KOPT-K1 (cell line): ENCODE data around the gene PARD6B.
"Not testable (repeated sequence)": the region's sequence is repeated elsewhere in the genome, so short reads cannot be mapped to it uniquely, and the experiment has no call there.

ENCODE experiments used
- H3K27ac ChIP-seq: fragments of 200-600 bp; sonication (generic); 2 replicates; pipeline ENCODE4 v1.5.1; 2016; ENCODE audit warnings: antibody characterized with exemption, mild to moderate bottlenecking, low read depth, low read length; ENCODE audit not compliant: poor library complexity, severe bottlenecking
- H3K36me3 ChIP-seq: fragments of 200-600 bp; sonication (generic); 2 replicates; pipeline ENCODE4 v1.5.1; 2017; ENCODE audit warnings: antibody characterized with exemption, mild to moderate bottlenecking, low read length, moderate library complexity; ENCODE audit not compliant: insufficient read depth
- H3K9me3 ChIP-seq: fragments of 200-600 bp; sonication (generic); 2 replicates; pipeline ENCODE4 v1.5.1; 2017; ENCODE audit warnings: antibody characterized with exemption, low read length, mild to moderate bottlenecking; ENCODE audit not compliant: insufficient read depth, poor library complexity, severe bottlenecking

The PARD6B gene

GRCh38 chr20:50787181-50787580 is 55.8 kb downstream of the PARD6B start:
- Histone ChIP-seq H3K9me3 (no peaks in the 10 kb centered on the region), H3K27ac (no peak overlapping the region), H3K36me3 (no peaks in the 10 kb centered on the region)

DNA sequence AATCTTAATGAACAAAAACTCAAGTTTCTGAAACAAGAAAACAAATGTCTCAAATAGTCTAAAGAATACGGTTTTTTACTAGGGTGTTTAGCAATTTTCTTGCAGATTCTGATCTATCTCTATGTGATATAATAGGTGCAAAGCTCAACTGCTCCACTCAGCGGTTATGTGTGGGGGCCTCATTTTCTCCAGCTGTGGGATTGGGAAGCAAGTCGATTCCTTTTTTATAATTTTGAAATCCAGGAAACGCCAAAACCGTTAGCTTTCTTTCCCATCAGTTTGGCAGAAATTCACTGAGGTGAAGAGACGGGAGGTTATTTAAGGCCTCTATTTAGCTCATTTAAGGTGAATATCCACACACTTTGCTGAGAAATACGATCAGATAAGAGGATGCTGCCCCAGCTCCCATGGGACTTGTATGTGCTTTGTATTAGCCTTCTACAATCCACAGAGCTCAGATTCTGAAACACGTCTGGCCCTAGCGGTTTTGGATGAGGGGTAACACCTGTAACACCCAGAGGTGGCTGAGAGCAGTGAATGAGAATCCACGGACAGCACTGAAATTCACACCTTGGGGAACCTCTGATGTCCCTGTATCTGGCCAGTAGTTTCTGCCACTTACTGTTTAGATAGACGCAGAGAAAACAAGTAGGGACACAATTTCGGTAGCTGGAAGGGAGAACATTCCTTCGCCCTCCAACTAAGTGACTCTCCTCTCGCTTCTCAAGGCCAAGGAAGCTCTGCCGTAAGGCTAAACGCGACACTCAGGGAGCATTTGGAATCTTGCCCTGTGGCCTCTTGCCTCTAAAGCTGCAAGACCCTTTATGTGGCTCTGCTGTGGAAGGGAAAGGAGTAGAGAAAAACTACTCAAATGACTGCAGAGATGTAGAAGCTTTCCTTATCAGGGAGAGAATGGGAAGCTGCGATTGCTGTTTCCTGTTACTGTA is 56.9 kb downstream of the PARD6B start:
- Histone ChIP-seq H3K36me3 (no peaks in the 10 kb centered on the region), H3K27ac (no peak overlapping the region), H3K9me3 (no peaks in the 10 kb centered on the region)

DNA sequence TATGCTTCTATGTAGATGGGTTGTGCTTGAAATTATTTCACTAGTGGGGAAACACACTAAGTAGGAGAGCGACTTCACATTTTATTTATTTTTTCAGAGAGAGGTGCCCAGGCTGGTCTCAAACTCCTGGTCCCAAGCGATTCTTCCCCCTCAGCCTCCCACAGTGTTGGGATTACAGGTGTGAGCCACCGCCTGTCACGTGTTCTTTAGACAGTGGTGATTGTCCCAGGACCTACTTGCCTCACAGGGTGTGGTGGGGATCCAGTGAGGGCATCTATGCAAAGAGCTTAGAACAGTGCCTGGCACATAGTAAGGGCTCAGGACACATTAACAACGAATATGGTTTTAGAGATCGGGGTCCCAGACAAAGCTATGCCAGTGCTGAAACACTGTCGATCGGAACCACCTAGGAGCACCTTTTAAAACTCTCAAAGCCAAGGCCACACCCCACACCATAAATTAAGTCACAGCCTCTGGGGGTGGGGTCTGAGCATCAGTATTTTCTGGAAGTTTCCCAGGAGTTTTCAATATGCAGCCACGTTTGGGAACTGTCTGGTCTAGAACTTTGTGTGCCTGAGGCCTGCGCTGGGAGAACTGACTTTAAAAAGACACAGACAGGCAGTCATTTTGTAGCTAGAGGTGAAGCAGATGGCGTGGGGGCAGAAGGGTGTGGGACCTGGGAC is 58.7 kb downstream of the PARD6B start:
- Histone ChIP-seq H3K27ac (no peak overlapping the region), H3K9me3 (no peaks in the 10 kb centered on the region), H3K36me3 (no peaks in the 10 kb centered on the region)

- Histone ChIP-seq H3K36me3 (no peaks in the 10 kb centered on the region), H3K9me3 (no peaks in the 10 kb centered on the region), H3K27ac (no peak overlapping the region)
These were observed 59.4 kb downstream of the PARD6B start for GRCh38 chr20:50790651-50791277.

- H3K36me3 ChIP-seq = no peaks in the 10 kb centered on the region
- H3K27ac ChIP-seq = no peak overlapping the region
- H3K9me3 ChIP-seq = no peaks in the 10 kb centered on the region
These were observed 61.6 kb downstream of the PARD6B start for GRCh38 chr20:50792708-50793574.

DNA sequence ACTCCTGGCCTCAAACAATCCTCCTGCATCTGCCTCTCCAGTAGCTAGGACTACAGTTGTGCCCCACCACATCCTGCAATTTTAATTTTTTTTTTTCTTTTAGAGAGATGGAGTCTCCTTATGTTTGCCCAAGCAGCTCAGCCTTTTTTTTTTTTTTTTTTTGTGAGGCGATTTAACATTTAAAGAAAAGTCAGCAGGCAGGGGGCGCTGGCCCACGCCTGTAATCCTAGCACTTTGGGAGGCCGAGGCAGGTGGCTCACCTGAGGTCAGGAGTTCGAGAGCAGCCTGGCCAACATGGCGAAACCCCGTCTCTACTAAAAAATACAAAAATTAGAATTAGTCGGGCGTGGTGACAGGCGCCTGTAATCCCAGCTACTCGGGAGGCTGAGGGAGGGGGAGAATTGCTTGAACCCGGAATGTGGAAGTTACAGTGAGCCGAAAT is 62.2 kb downstream of the PARD6B start:
- H3K27ac ChIP-seq, H3K9me3 ChIP-seq, H3K36me3 ChIP-seq: not testable (repeated sequence)

- no peaks in the 10 kb centered on the region for H3K9me3 ChIP-seq
- no peak overlapping the region for H3K27ac ChIP-seq
- H3K36me3 ChIP-seq = no peaks in the 10 kb centered on the region
These were observed 62.9 kb downstream of the PARD6B start for GRCh38 chr20:50794181-50794845.

GRCh38 chr20:50794846-50795634 is 63.7 kb downstream of the PARD6B start, which contains the start of gene BCAS4:
Gene BCAS4, plus strand, starts transcription at chr20:50795061. Its CDS starts 23 bp downstream, at chr20:50795084.
- Histone ChIP-seq H3K36me3 (no peaks in the 10 kb centered on the region), H3K27ac (no peak within 1 kb of the TSS), H3K9me3 (no peaks in the 10 kb centered on the region)

GRCh38 chr20:50797142-50797541 is 65.8 kb downstream of the PARD6B start:
- H3K27ac ChIP-seq = no peak overlapping the region
- H3K9me3 ChIP-seq = no peaks in the 10 kb centered on the region
- no peaks in the 10 kb centered on the region for H3K36me3 ChIP-seq

GRCh38 chr20:50798650-50799049 is 67.3 kb downstream of the PARD6B start:
- Histone ChIP-seq H3K9me3 (no peaks in the 10 kb centered on the region), H3K27ac (no peak overlapping the region), H3K36me3 (no peaks in the 10 kb centered on the region)

- no peaks in the 10 kb centered on the region for H3K9me3 ChIP-seq
- H3K27ac ChIP-seq = no peak overlapping the region
These were observed 68.0 kb downstream of the PARD6B start for GRCh38 chr20:50799176-50799889.

GRCh38 chr20:50799890-50800550 is 68.6 kb downstream of the PARD6B start:
- Histone ChIP-seq H3K36me3 (no peaks in the 10 kb centered on the region), H3K9me3 (no peaks in the 10 kb centered on the region), H3K27ac (no peak overlapping the region)

More at GRCh38 chr20:50799176-50799889, 68.0 kb downstream of the PARD6B start:
- no peaks in the 10 kb centered on the region for H3K36me3 ChIP-seq
